Sciatic nerve (tissue), 1 donor: Measurements from ENCODE around the gene OLFML2B. TPM values are rescaled to one million over a fixed set of nuclear protein-coding genes. Genes with fewer than 3 reads are reported as not detected.

Experiments
- total RNA-seq: library from RNA; stranded (reverse); fragmentation: NEBNext Ultra II Directional; extraction: Animal tissue kit (Norgen Biotek cat#: 25700); gene quantifications from one replicate; pipeline ENCODE4 v1.2.1, GENCODE V29; 2021
- donor health status: DM: no; HTN: no; CAD: no.

OLFML2B gene
- total RNA-seq, 1 donor from 2014 or later: 50.3 TPM

Other genes starting within 250 kb of the OLFML2B start
- 9.1 TPM for gene NOS1AP, start 45.8 kb upstream of the OLFML2B start, total RNA-seq